NAMALWA (cell line): ENCODE measurements around the gene AFG3L2.
A peak's percentile ranks its signal among the peaks of the same experiment; 100 is the strongest.
"Not testable (repeated sequence)": the region's sequence is repeated elsewhere in the genome, so short reads cannot be mapped to it uniquely, and the experiment has no call there.

ENCODE experiments used
- DNase-seq: peaks from one replicate; pipeline ENCODE4 v3.0.0-alpha.2; 2015; ENCODE audit warnings: low spot score

The AFG3L2 gene

GRCh38 chr18:12397254-12397653 lies 20.2 kb upstream of the AFG3L2 start:
- no peak for DNase-seq

GRCh38 chr18:12394428-12394827 lies 17.4 kb upstream of the AFG3L2 start:
- no peak for DNase-seq

GRCh38 chr18:12393998-12394397 lies 17.0 kb upstream of the AFG3L2 start:
- DNase-seq: no peak

GRCh38 chr18:12393510-12393909 lies 16.5 kb upstream of the AFG3L2 start:
- no peak for DNase-seq

GRCh38 chr18:12391487-12392165 lies 14.6 kb upstream of the AFG3L2 start:
- peak; percentile 78 for DNase-seq

GRCh38 chr18:12388442-12388841 lies 11.4 kb upstream of the AFG3L2 start:
- DNase-seq: no peak

- DNase-seq: no peak
Observed at GRCh38 chr18:12384261-12384660, 7.2 kb upstream of the AFG3L2 start.

- not testable (repeated sequence) for DNase-seq
Observed at GRCh38 chr18:12383759-12384158, 6.7 kb upstream of the AFG3L2 start.

GRCh38 chr18:12382221-12382814 lies 5.3 kb upstream of the AFG3L2 start:
- not testable (repeated sequence) for DNase-seq

GRCh38 chr18:12378198-12378558 lies 1.2 kb upstream of the AFG3L2 start:
- DNase-seq: not testable (repeated sequence)

- DNase-seq: no peak
Observed at GRCh38 chr18:12377556-12378197, 650 bp upstream of the AFG3L2 start.

GRCh38 chr18:12376034-12376753 lies 833 bp downstream of the AFG3L2 start:
- peak; percentile 64 for DNase-seq

- DNase-seq: no peak
Observed at GRCh38 chr18:12374401-12374800, 2.6 kb downstream of the AFG3L2 start.

GRCh38 chr18:12373771-12374116 lies 3.3 kb downstream of the AFG3L2 start:
- DNase-seq: no peak

GRCh38 chr18:12373116-12373770 lies 3.8 kb downstream of the AFG3L2 start:
- DNase-seq: no peak

- no peak for DNase-seq
Observed at GRCh38 chr18:12372406-12372805, 4.6 kb downstream of the AFG3L2 start.

- no peak for DNase-seq
Observed at GRCh38 chr18:12371590-12371989, 5.4 kb downstream of the AFG3L2 start.

- no peak for DNase-seq
Observed at GRCh38 chr18:12369211-12369610, 7.8 kb downstream of the AFG3L2 start.

GRCh38 chr18:12366784-12367183 lies 10.2 kb downstream of the AFG3L2 start:
- no peak for DNase-seq

- DNase-seq: no peak
Observed at GRCh38 chr18:12366379-12366778, 10.6 kb downstream of the AFG3L2 start.

GRCh38 chr18:12362473-12363174 lies 14.4 kb downstream of the AFG3L2 start:
- no peak for DNase-seq
